GM12878 (cell line): ENCODE measurements around the gene CUL4A. TPM values are rescaled to one million over a fixed set of nuclear protein-coding genes. Genes with fewer than 3 reads are reported as not detected.

ENCODE experiments used
- ATAC-seq: fragments of 200-7000 bp; cut with Tn5 transposase; 3 replicates; pipeline ENCODE4 v1.9.1; 2020; ENCODE audit warnings: mild to moderate bottlenecking, moderate library complexity
- BruUV-seq: library from RNA; stranded (reverse); fragments of 400-500 nt; replicated peaks from 2 replicates; lab custom pipeline; 2021; lab: Mats Ljungman, UMichigan
- CTCF ChIA-PET: fragments of 300-600 bp; sonication (Branson Sonifier 250); formaldehyde crosslinking; extraction: SDS; loops from one replicate; lab custom pipeline; 2021; ENCODE audit warnings: inconsistent platforms; lab: Yijun Ruan, JAX
- POLR2A ChIA-PET: fragments of 350-600 bp; formaldehyde crosslinking; extraction: SDS; loops from one replicate; lab custom pipeline; 2021; ENCODE audit warnings: inconsistent platforms; lab: Charles Lee
- RAD21 ChIA-PET: fragments of 300-600 bp; sonication (Branson Sonifier 250); formaldehyde crosslinking; loops from one replicate; lab custom pipeline; 2023; ENCODE audit warnings: antibody characterized with exemption; ENCODE audit not compliant: unreplicated experiment; lab: Charles Lee
- SMC1A ChIA-PET: fragments of 300-600 bp; sonication (Branson Sonifier 250); formaldehyde crosslinking; loops from one replicate; lab custom pipeline; 2023; ENCODE audit not compliant: unreplicated experiment, uncharacterized antibody; lab: Charles Lee
- DNase-seq: peaks from one replicate; pipeline ENCODE4 v3.0.0-alpha.2; 2011; ENCODE audit warnings: low read depth, low spot score
- FAIRE-seq: peaks from 3 replicates; lab custom pipeline; 2011; peaks lifted over from hg19 to GRCh38; lab: Jason Lieb, UNC
- H2AFZ ChIP-seq: 2 replicates; pipeline ENCODE4 v1.6.0; 2011; ENCODE audit warnings: low read depth, low read length, control low read depth; ENCODE audit not compliant: control insufficient read depth
- H3K27ac ChIP-seq: 2 replicates; pipeline ENCODE4 v1.5.1; 2011; ENCODE audit warnings: control low read depth; ENCODE audit not compliant: control insufficient read depth, insufficient read depth
- H3K27me3 ChIP-seq, 2 experiments: replicated peaks in 1 of 2; 2 replicates each; pipeline versions ENCODE4 v1.6.0 to v1.6.1; 2011; ENCODE audit warnings: low read length in 1 of 2; ENCODE audit not compliant: control insufficient read depth in 2 of 2, insufficient read depth in 2 of 2
- H3K36me3 ChIP-seq, 2 experiments: 2 replicates each; pipeline ENCODE4 v1.5.1; 2011; ENCODE audit warnings: low read length in 1 of 2; ENCODE audit not compliant: control insufficient read depth in 2 of 2, insufficient read depth in 2 of 2
- H3K4me1 ChIP-seq: 2 replicates; pipeline ENCODE4 v1.6.1; 2011; ENCODE audit warnings: mild to moderate bottlenecking, low read length, moderate library complexity, mixed read lengths; ENCODE audit not compliant: control insufficient read depth, insufficient read depth
- H3K4me2 ChIP-seq: 2 replicates; pipeline ENCODE4 v1.6.0; 2011; ENCODE audit warnings: control low read depth; ENCODE audit not compliant: control insufficient read depth, insufficient read depth
- H3K4me3 ChIP-seq: fragments of 200-600 bp; sonication (generic); 2 replicates; pipeline ENCODE4 v1.5.1; 2016
- H3K79me2 ChIP-seq: 2 replicates; pipeline ENCODE4 v1.6.0; 2011; ENCODE audit warnings: low read length; ENCODE audit not compliant: control insufficient read depth, insufficient read depth
- H3K9ac ChIP-seq: 2 replicates; pipeline ENCODE4 v1.8.0; 2011; ENCODE audit warnings: low read length, control low read depth, mixed read lengths; ENCODE audit not compliant: control insufficient read depth, insufficient read depth
- H3K9me3 ChIP-seq: replicated peaks from 3 replicates; pipeline ENCODE4 v1.5.1; 2011; ENCODE audit warnings: mild to moderate bottlenecking, low read length; ENCODE audit not compliant: control insufficient read depth, insufficient read depth
- H4K20me1 ChIP-seq: 2 replicates; pipeline ENCODE4 v1.6.0; 2011; ENCODE audit not compliant: control insufficient read depth, insufficient read depth
- CHD4 ChIP-seq: fragments of 200-600 bp; sonication (generic); IDR thresholded peaks from 2 replicates; pipeline ENCODE4 v1.6.1; 2016; ENCODE audit warnings: mild to moderate bottlenecking
- ZBED1 ChIP-seq: IDR thresholded peaks from 2 replicates; pipeline ENCODE4 v1.6.1; 2016; ENCODE audit warnings: borderline replicate concordance
- WGBS: methylation state at CpG from one replicate; pipeline ENCODE4 v1.1.6; 2016; ENCODE audit warnings: low lambda C conversion rate; ENCODE audit not compliant: insufficient replicate concordance, insufficient coverage; ENCODE audit errors: missing lambda C conversion rate; 5-methylcytosine and 5-hydroxymethylcytosine counted together
- in situ Hi-C: fragments of 300-500 bp; cut with MboI; formaldehyde crosslinking; loops from 9 replicates; pipeline ENCODE4 v1.14.3; 2018; ENCODE audit warnings: mixed read lengths
- intact Hi-C: fragments of 100-400 bp; cut with micrococcal nuclease; formaldehyde crosslinking; loops from one replicate; pipeline ENCODE4 v1.14.2; 2022; ENCODE audit not compliant: unreplicated experiment
- polyA plus RNA-seq, 11 experiments: library from polyadenylated mRNA; depleted of rRNA in 4 of 11; unstranded in 6 of 11; stranded (reverse) in 5 of 11; fragments of >200 nt; fragmentation: Nextera tagmentation in 4 of 11; fragmentation: Illumina TruSeq in 1 of 11; extraction: Ambion mirVana in 4 of 11; extraction: Trizol in 1 of 11; gene quantifications; 1 replicate in 1 of 11; 2 replicates in 10 of 11; pipeline versions ENCODE4 v1.2.1 to v1.2.3, GENCODE V29; 2011 to 2016; ENCODE audit warnings: inconsistent platforms in 2 of 11, missing spikeins in 2 of 11, low read depth in 1 of 11
- total RNA-seq, 4 experiments: library from RNA; depleted of rRNA in 3 of 4; stranded (reverse); fragments of >200 nt in 3 of 4; fragmentation: Illumina TruSeq in 1 of 4; extraction: Trizol in 1 of 4; gene quantifications; 2 replicates each; pipeline versions ENCODE4 v1.2.1 to v1.2.3, GENCODE V29; 2013 to 2021
- TF ChIP-seq, protein P1 (sequence below): fragments of 450-650 bp; formaldehyde crosslinking; IDR thresholded peaks from 2 replicates; pipeline ENCODE4 v1.4.0; 2020; ENCODE audit warnings: mild to moderate bottlenecking, moderate library complexity
- TF ChIP-seq, protein P2 (sequence below): fragments of 450-650 bp; IDR thresholded peaks from 2 replicates; pipeline ENCODE4 v1.6.1; 2017; ENCODE audit warnings: mild to moderate bottlenecking, low read depth, inconsistent platforms; ENCODE audit not compliant: poor library complexity, severe bottlenecking

Gene CUL4A
- total and polyA plus RNA-seq, 10 of the 15 experiments (the other 5 are each of a cell fraction or from before 2014, with no cell fraction given) = 19.7 to 74.3 (median 55.6) TPM

GRCh38 chr13:113243847-113244246 is 34.4 kb downstream of the CUL4A start:
- no peak for ATAC-seq
- POLR2A ChIA-PET = interaction anchor here (1.0 kb wide), 1 partner anchor 15 kb away, joined by 3 read pairs; no protein-coding TSS in a partner anchor
- in situ Hi-C loops = no loop called here
- 79% methylated on average over 6 of the region's 6 CpGs for WGBS
- TF ChIP-seq, protein P1, sequence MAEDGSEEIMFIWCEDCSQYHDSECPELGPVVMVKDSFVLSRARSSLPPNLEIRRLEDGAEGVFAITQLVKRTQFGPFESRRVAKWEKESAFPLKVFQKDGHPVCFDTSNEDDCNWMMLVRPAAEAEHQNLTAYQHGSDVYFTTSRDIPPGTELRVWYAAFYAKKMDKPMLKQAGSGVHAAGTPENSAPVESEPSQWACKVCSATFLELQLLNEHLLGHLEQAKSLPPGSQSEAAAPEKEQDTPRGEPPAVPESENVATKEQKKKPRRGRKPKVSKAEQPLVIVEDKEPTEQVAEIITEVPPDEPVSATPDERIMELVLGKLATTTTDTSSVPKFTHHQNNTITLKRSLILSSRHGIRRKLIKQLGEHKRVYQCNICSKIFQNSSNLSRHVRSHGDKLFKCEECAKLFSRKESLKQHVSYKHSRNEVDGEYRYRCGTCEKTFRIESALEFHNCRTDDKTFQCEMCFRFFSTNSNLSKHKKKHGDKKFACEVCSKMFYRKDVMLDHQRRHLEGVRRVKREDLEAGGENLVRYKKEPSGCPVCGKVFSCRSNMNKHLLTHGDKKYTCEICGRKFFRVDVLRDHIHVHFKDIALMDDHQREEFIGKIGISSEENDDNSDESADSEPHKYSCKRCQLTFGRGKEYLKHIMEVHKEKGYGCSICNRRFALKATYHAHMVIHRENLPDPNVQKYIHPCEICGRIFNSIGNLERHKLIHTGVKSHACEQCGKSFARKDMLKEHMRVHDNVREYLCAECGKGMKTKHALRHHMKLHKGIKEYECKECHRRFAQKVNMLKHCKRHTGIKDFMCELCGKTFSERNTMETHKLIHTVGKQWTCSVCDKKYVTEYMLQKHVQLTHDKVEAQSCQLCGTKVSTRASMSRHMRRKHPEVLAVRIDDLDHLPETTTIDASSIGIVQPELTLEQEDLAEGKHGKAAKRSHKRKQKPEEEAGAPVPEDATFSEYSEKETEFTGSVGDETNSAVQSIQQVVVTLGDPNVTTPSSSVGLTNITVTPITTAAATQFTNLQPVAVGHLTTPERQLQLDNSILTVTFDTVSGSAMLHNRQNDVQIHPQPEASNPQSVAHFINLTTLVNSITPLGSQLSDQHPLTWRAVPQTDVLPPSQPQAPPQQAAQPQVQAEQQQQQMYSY (CRISPR knock-in tag) = no peak
- TF ChIP-seq, protein P2, sequence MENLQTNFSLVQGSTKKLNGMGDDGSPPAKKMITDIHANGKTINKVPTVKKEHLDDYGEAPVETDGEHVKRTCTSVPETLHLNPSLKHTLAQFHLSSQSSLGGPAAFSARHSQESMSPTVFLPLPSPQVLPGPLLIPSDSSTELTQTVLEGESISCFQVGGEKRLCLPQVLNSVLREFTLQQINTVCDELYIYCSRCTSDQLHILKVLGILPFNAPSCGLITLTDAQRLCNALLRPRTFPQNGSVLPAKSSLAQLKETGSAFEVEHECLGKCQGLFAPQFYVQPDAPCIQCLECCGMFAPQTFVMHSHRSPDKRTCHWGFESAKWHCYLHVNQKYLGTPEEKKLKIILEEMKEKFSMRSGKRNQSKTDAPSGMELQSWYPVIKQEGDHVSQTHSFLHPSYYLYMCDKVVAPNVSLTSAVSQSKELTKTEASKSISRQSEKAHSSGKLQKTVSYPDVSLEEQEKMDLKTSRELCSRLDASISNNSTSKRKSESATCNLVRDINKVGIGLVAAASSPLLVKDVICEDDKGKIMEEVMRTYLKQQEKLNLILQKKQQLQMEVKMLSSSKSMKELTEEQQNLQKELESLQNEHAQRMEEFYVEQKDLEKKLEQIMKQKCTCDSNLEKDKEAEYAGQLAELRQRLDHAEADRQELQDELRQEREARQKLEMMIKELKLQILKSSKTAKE = no peak
- TF ChIP-seq CHD4 (no peak), ZBED1 (no peak)
- CTCF ChIA-PET = no interaction called here
- intact Hi-C loops = no loop called here
- no peaks in the 10 kb centered on the region for H3K9me3 ChIP-seq
- SMC1A ChIA-PET = no interaction called here
- no peaks in the 10 kb centered on the region for H3K4me1 ChIP-seq
- no peak overlapping the region for H3K9ac ChIP-seq
- no TSS peak for BruUV-seq
- no peaks in the 10 kb centered on the region for H4K20me1 ChIP-seq
- H2AFZ ChIP-seq = no peak overlapping the region
- H3K79me2 ChIP-seq = no peaks in the 10 kb centered on the region
- H3K4me2 ChIP-seq = no peak overlapping the region
- RAD21 ChIA-PET = no interaction called here
- no peaks in the 10 kb centered on the region for H3K27me3 ChIP-seq
- H3K4me3 ChIP-seq = no peak overlapping the region
- DNase-seq = no peak
- FAIRE-seq = no peak
- H3K27ac ChIP-seq = no peak overlapping the region
- peaks cover 6 to 24% of the 10 kb centered on the region in 2 experiments for H3K36me3 ChIP-seq
